GM19463 (cell line): ENCODE measurements around the gene ACSS1.

Experiments
- ATAC-seq: cut with Tn5 transposase; IDR thresholded peaks from one replicate; pipeline ENCODE4 v1.9.1; 2021; ENCODE audit warnings: mild to moderate bottlenecking, moderate library complexity; ENCODE audit not compliant: unreplicated experiment

Gene ACSS1

GRCh38 chr20:24961384-24962181, 96.4 kb downstream of the ACSS1 start:
- no peak for ATAC-seq

GRCh38 chr20:24960861-24961260, 97.1 kb downstream of the ACSS1 start:
- ATAC-seq = no peak

GRCh38 chr20:24960302-24960801, 97.6 kb downstream of the ACSS1 start:
- ATAC-seq = no peak

GRCh38 chr20:24959591-24960301, 98.2 kb downstream of the ACSS1 start:
- no peak for ATAC-seq

- no peak for ATAC-seq
Observed at GRCh38 chr20:24958506-24959385, 99.2 kb downstream of the ACSS1 start.

- no peak for ATAC-seq
Observed at GRCh38 chr20:24957326-24958016, 100.5 kb downstream of the ACSS1 start.
